SU-DHL-6 (cell line): ENCODE data around the gene OPA3.

Source experiments
- H2AFZ ChIP-seq: fragments of 200-600 bp; sonication (generic); 2 replicates; pipeline ENCODE4 v1.6.1; 2014; ENCODE audit warnings: low read depth, mild to moderate bottlenecking, moderate library complexity, mixed read lengths, antibody characterized with exemption, low read length; ENCODE audit not compliant: severe bottlenecking
- H3F3A ChIP-seq: fragments of 200-600 bp; shearing (Covaris generic); 2 replicates; pipeline ENCODE4 v1.6.0; 2016; ENCODE audit warnings: antibody characterized with exemption, mild to moderate bottlenecking; ENCODE audit not compliant: insufficient read depth
- H3K27ac ChIP-seq: fragments of 200-600 bp; sonication (generic); 2 replicates; pipeline ENCODE4 v1.5.1; 2016; ENCODE audit warnings: low read depth, mild to moderate bottlenecking, low read length, moderate library complexity, mixed read lengths
- H3K27me3 ChIP-seq: fragments of 200-600 bp; sonication (generic), shearing (Covaris generic); 2 replicates; pipeline ENCODE4 v1.6.0; 2014; ENCODE audit warnings: mild to moderate bottlenecking, low read length
- H3K36me3 ChIP-seq: fragments of 200-600 bp; sonication (generic); 2 replicates; pipeline ENCODE4 v1.6.1; 2014; ENCODE audit warnings: mild to moderate bottlenecking, low read length, mixed read lengths
- H3K4me2 ChIP-seq: fragments of 300-600, 200-600 bp; shearing (Covaris generic), sonication (generic); 2 replicates; pipeline ENCODE4 v1.6.0; 2014; ENCODE audit warnings: low read length, low read depth, mild to moderate bottlenecking; ENCODE audit not compliant: poor library complexity, severe bottlenecking
- H3K4me3 ChIP-seq: fragments of 200-600 bp; sonication (generic); 2 replicates; pipeline ENCODE4 v1.5.1; 2014; ENCODE audit warnings: antibody characterized with exemption, low read length, mild to moderate bottlenecking, mixed read lengths; ENCODE audit not compliant: insufficient read depth, poor library complexity, severe bottlenecking
- H3K79me2 ChIP-seq: fragments of 200-600 bp; sonication (generic); 2 replicates; pipeline ENCODE4 v1.6.1; 2014; ENCODE audit warnings: mild to moderate bottlenecking, low read length, moderate library complexity; ENCODE audit not compliant: insufficient read depth
- H3K9ac ChIP-seq: fragments of 200-600 bp; sonication (generic); 2 replicates; pipeline ENCODE4 v1.7.0; 2014; ENCODE audit warnings: mild to moderate bottlenecking, low read length
- H3K9me2 ChIP-seq: fragments of 200-600 bp; sonication (generic); replicated peaks from 2 replicates; pipeline ENCODE4 v1.6.1; 2014; ENCODE audit warnings: low read length; ENCODE audit not compliant: insufficient read depth
- H3K9me3 ChIP-seq: fragments of 200-600 bp; sonication (generic); 2 replicates; pipeline ENCODE4 v1.6.1; 2014; ENCODE audit warnings: low read length, mixed read lengths; ENCODE audit not compliant: insufficient read depth
- H4K20me1 ChIP-seq: fragments of 200-600 bp; sonication (generic); 2 replicates; pipeline ENCODE4 v1.6.1; 2014; ENCODE audit warnings: low read depth, mild to moderate bottlenecking, antibody characterized with exemption, low read length, moderate library complexity, mixed read lengths
- CTCF ChIP-seq: fragments of 200-600 bp; sonication (generic); IDR thresholded peaks from one replicate; pipeline ENCODE4 v1.5.1; 2017; ENCODE audit warnings: antibody characterized with exemption, mild to moderate bottlenecking, low read length, moderate library complexity; ENCODE audit not compliant: insufficient read depth, poor library complexity, severe bottlenecking
- EZH2phosphoT487 ChIP-seq: fragments of 200-600 bp; sonication (generic), shearing (Covaris generic); conservative IDR thresholded peaks from 2 replicates; pipeline ENCODE4 v1.6.1; 2018; ENCODE audit warnings: mild to moderate bottlenecking, antibody characterized with exemption, low read length, moderate library complexity, mixed read lengths

The OPA3 gene

DNA sequence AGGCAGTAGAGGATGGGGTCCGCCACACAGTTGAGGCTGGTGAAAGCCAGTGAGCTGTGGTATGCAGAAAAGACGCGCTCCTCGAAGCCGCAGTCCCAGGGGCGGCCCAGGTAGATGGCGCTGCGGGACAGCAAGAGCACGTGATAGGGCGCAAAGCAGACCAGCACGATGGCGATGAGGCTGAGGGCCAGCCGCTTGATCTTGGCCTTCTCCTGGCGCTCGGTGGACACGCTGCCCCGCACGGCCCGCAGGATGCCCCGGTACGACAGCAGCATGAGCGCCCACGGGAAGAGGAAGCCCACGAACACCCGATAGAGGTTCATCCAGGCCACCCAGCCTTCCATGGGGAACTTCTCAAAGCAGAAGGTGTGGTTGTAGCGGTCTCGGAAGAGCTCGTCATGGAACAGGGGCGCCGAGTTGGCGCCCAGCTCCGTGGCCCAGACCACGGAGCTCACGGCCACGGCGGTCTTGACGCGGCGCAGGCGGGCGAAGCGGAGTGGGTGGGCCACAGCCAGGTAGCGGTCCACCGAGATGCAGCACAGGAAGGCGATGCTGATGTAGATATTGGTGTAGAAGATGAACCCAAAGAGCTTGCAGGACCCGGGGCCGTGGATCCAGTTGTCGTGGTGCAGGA lies 6.5 kb upstream of the OPA3 start:
- H3K9ac ChIP-seq: no peak overlapping the region
- no peaks in the 10 kb centered on the region for H4K20me1 ChIP-seq
- H3F3A ChIP-seq: no peaks in the 10 kb centered on the region
- H3K27ac ChIP-seq: no peak overlapping the region
- H2AFZ ChIP-seq: no peak overlapping the region
- no peaks in the 10 kb centered on the region for H3K9me2 ChIP-seq
- no peaks in the 10 kb centered on the region for H3K36me3 ChIP-seq
- no peak overlapping the region for H3K4me2 ChIP-seq
- H3K9me3 ChIP-seq: no peaks in the 10 kb centered on the region
- no peaks in the 10 kb centered on the region for H3K27me3 ChIP-seq
- TF ChIP-seq EZH2phosphoT487: no peak
- peak; percentile 44 for TF ChIP-seq CTCF
- no peaks in the 10 kb centered on the region for H3K79me2 ChIP-seq
- no peak overlapping the region for H3K4me3 ChIP-seq

- Histone ChIP-seq H3K9me3 (no peaks in the 10 kb centered on the region), H3K4me2 (no peak overlapping the region), H3K9ac (no peak overlapping the region), H3F3A (no peaks in the 10 kb centered on the region), H2AFZ (no peak overlapping the region), H4K20me1 (no peaks in the 10 kb centered on the region), H3K27me3 (no peaks in the 10 kb centered on the region), H3K36me3 (no peaks in the 10 kb centered on the region), H3K9me2 (no peaks in the 10 kb centered on the region), H3K79me2 (no peaks in the 10 kb centered on the region), H3K4me3 (no peak overlapping the region), H3K27ac (no peak overlapping the region)
- TF ChIP-seq EZH2phosphoT487: no peak
- TF ChIP-seq CTCF: no peak
Observed at GRCh38 chr19:45590300-45591003, 5.8 kb upstream of the OPA3 start.

GRCh38 chr19:45589768-45590167 lies 5.2 kb upstream of the OPA3 start:
- no peaks in the 10 kb centered on the region for H3K9me2 ChIP-seq
- no peak overlapping the region for H3K4me3 ChIP-seq
- no peak overlapping the region for H3K4me2 ChIP-seq
- H3K27me3 ChIP-seq: no peaks in the 10 kb centered on the region
- no peak overlapping the region for H3K27ac ChIP-seq
- no peaks in the 10 kb centered on the region for H3F3A ChIP-seq
- no peak overlapping the region for H2AFZ ChIP-seq
- no peaks in the 10 kb centered on the region for H4K20me1 ChIP-seq
- TF ChIP-seq EZH2phosphoT487: no peak
- TF ChIP-seq CTCF: no peak
- no peaks in the 10 kb centered on the region for H3K9me3 ChIP-seq
- no peaks in the 10 kb centered on the region for H3K36me3 ChIP-seq
- no peak overlapping the region for H3K9ac ChIP-seq
- no peaks in the 10 kb centered on the region for H3K79me2 ChIP-seq
